GM12878 (cell line): ENCODE data around the gene LEPR. TPM values are rescaled to one million over a fixed set of nuclear protein-coding genes. Genes with fewer than 3 reads are reported as not detected.

Experiments used
- ATAC-seq: fragments of 200-7000 bp; cut with Tn5 transposase; 3 replicates; pipeline ENCODE4 v1.9.1; 2020; ENCODE audit warnings: mild to moderate bottlenecking, moderate library complexity
- BruUV-seq: library from RNA; stranded (reverse); fragments of 400-500 nt; replicated peaks from 2 replicates; lab custom pipeline; 2021; lab: Mats Ljungman, UMichigan
- CTCF ChIA-PET: fragments of 300-600 bp; sonication (Branson Sonifier 250); formaldehyde crosslinking; extraction: SDS; loops from one replicate; lab custom pipeline; 2021; ENCODE audit warnings: inconsistent platforms; lab: Yijun Ruan, JAX
- POLR2A ChIA-PET: fragments of 350-600 bp; formaldehyde crosslinking; extraction: SDS; loops from one replicate; lab custom pipeline; 2021; ENCODE audit warnings: inconsistent platforms; lab: Charles Lee
- RAD21 ChIA-PET: fragments of 300-600 bp; sonication (Branson Sonifier 250); formaldehyde crosslinking; loops from one replicate; lab custom pipeline; 2023; ENCODE audit warnings: antibody characterized with exemption; ENCODE audit not compliant: unreplicated experiment; lab: Charles Lee
- SMC1A ChIA-PET: fragments of 300-600 bp; sonication (Branson Sonifier 250); formaldehyde crosslinking; loops from one replicate; lab custom pipeline; 2023; ENCODE audit not compliant: unreplicated experiment, uncharacterized antibody; lab: Charles Lee
- DNase-seq: peaks from one replicate; pipeline ENCODE4 v3.0.0-alpha.2; 2011; ENCODE audit warnings: low read depth, low spot score
- FAIRE-seq: peaks from 3 replicates; lab custom pipeline; 2011; peaks lifted over from hg19 to GRCh38; lab: Jason Lieb, UNC
- H2AFZ ChIP-seq: 2 replicates; pipeline ENCODE4 v1.6.0; 2011; ENCODE audit warnings: low read depth, low read length, control low read depth; ENCODE audit not compliant: control insufficient read depth
- H3K27ac ChIP-seq: 2 replicates; pipeline ENCODE4 v1.5.1; 2011; ENCODE audit warnings: control low read depth; ENCODE audit not compliant: control insufficient read depth, insufficient read depth
- H3K27me3 ChIP-seq, 2 experiments: replicated peaks in 1 of 2; 2 replicates each; pipeline versions ENCODE4 v1.6.0 to v1.6.1; 2011; ENCODE audit warnings: low read length in 1 of 2; ENCODE audit not compliant: control insufficient read depth in 2 of 2, insufficient read depth in 2 of 2
- H3K36me3 ChIP-seq, 2 experiments: 2 replicates each; pipeline ENCODE4 v1.5.1; 2011; ENCODE audit warnings: low read length in 1 of 2; ENCODE audit not compliant: control insufficient read depth in 2 of 2, insufficient read depth in 2 of 2
- H3K4me1 ChIP-seq: 2 replicates; pipeline ENCODE4 v1.6.1; 2011; ENCODE audit warnings: mild to moderate bottlenecking, low read length, moderate library complexity, mixed read lengths; ENCODE audit not compliant: control insufficient read depth, insufficient read depth
- H3K4me2 ChIP-seq: 2 replicates; pipeline ENCODE4 v1.6.0; 2011; ENCODE audit warnings: control low read depth; ENCODE audit not compliant: control insufficient read depth, insufficient read depth
- H3K4me3 ChIP-seq: fragments of 200-600 bp; sonication (generic); 2 replicates; pipeline ENCODE4 v1.5.1; 2016
- H3K79me2 ChIP-seq: 2 replicates; pipeline ENCODE4 v1.6.0; 2011; ENCODE audit warnings: low read length; ENCODE audit not compliant: control insufficient read depth, insufficient read depth
- H3K9ac ChIP-seq: 2 replicates; pipeline ENCODE4 v1.8.0; 2011; ENCODE audit warnings: low read length, control low read depth, mixed read lengths; ENCODE audit not compliant: control insufficient read depth, insufficient read depth
- H3K9me3 ChIP-seq: replicated peaks from 3 replicates; pipeline ENCODE4 v1.5.1; 2011; ENCODE audit warnings: mild to moderate bottlenecking, low read length; ENCODE audit not compliant: control insufficient read depth, insufficient read depth
- H4K20me1 ChIP-seq: 2 replicates; pipeline ENCODE4 v1.6.0; 2011; ENCODE audit not compliant: control insufficient read depth, insufficient read depth
- IKZF1 ChIP-seq: fragments of 450-650 bp; conservative IDR thresholded peaks from 2 replicates; pipeline ENCODE4 v1.6.1; 2017; ENCODE audit warnings: antibody characterized with exemption, mild to moderate bottlenecking
- MEF2A ChIP-seq: IDR thresholded peaks from 2 replicates; pipeline ENCODE4 v1.6.1; 2011; ENCODE audit warnings: low read depth, mild to moderate bottlenecking, low read length, moderate library complexity; ENCODE audit not compliant: insufficient read depth
- MYC ChIP-seq: IDR thresholded peaks from 2 replicates; pipeline ENCODE4 v1.6.1; 2011; ENCODE audit warnings: mild to moderate bottlenecking, low read length, moderate library complexity, inconsistent platforms; ENCODE audit not compliant: insufficient read depth, insufficient replicate concordance, insufficient read length, severe bottlenecking
- NFYA ChIP-seq: IDR thresholded peaks from 2 replicates; pipeline ENCODE4 v1.6.1; 2011; ENCODE audit warnings: low read depth, mild to moderate bottlenecking, low read length, improper control_type of control experiment, borderline replicate concordance
- NR2C1 ChIP-seq: fragments of 450-650 bp; IDR thresholded peaks from 2 replicates; pipeline ENCODE4 v1.6.1; 2017; ENCODE audit warnings: antibody characterized with exemption, mild to moderate bottlenecking, moderate library complexity
- WGBS: methylation state at CpG from one replicate; pipeline ENCODE4 v1.1.6; 2016; ENCODE audit warnings: low lambda C conversion rate; ENCODE audit not compliant: insufficient replicate concordance, insufficient coverage; ENCODE audit errors: missing lambda C conversion rate; 5-methylcytosine and 5-hydroxymethylcytosine counted together
- in situ Hi-C: fragments of 300-500 bp; cut with MboI; formaldehyde crosslinking; loops from 9 replicates; pipeline ENCODE4 v1.14.3; 2018; ENCODE audit warnings: mixed read lengths
- intact Hi-C: fragments of 100-400 bp; cut with micrococcal nuclease; formaldehyde crosslinking; loops from one replicate; pipeline ENCODE4 v1.14.2; 2022; ENCODE audit not compliant: unreplicated experiment
- polyA plus RNA-seq, 11 experiments: library from polyadenylated mRNA; depleted of rRNA in 4 of 11; unstranded in 6 of 11; stranded (reverse) in 5 of 11; fragments of >200 nt; fragmentation: Nextera tagmentation in 4 of 11; fragmentation: Illumina TruSeq in 1 of 11; extraction: Ambion mirVana in 4 of 11; extraction: Trizol in 1 of 11; gene quantifications; 1 replicate in 1 of 11; 2 replicates in 10 of 11; pipeline versions ENCODE4 v1.2.1 to v1.2.3, GENCODE V29; 2011 to 2016; ENCODE audit warnings: inconsistent platforms in 2 of 11, missing spikeins in 2 of 11, low read depth in 1 of 11
- total RNA-seq, 4 experiments: library from RNA; depleted of rRNA in 3 of 4; stranded (reverse); fragments of >200 nt in 3 of 4; fragmentation: Illumina TruSeq in 1 of 4; extraction: Trizol in 1 of 4; gene quantifications; 2 replicates each; pipeline versions ENCODE4 v1.2.1 to v1.2.3, GENCODE V29; 2013 to 2021
- TF ChIP-seq, protein P1 (sequence below): fragments of 450-650 bp; formaldehyde crosslinking; IDR thresholded peaks from 2 replicates; pipeline ENCODE4 v1.4.0; 2022; ENCODE audit warnings: mild to moderate bottlenecking, moderate library complexity

Gene LEPR
- total and polyA plus RNA-seq, 10 of the 15 experiments (the other 5 are each of a cell fraction or from before 2014, with no cell fraction given): 0.49 to 3.7 (median 1.2) TPM

- H3K9me3 ChIP-seq: no peaks in the 10 kb centered on the region
- no peaks in the 10 kb centered on the region for H3K4me1 ChIP-seq
- ChIA-PET CTCF (no interaction called here), SMC1A (no interaction called here), POLR2A (no interaction called here), RAD21 (no interaction called here)
- H3K9ac ChIP-seq: no peak overlapping the region
- in situ Hi-C loops (no loop called here), intact Hi-C loops (no loop called here)
- BruUV-seq: no TSS peak
- H4K20me1 ChIP-seq: no peaks in the 10 kb centered on the region
- H3K4me2 ChIP-seq: no peak overlapping the region
- H3K4me3 ChIP-seq: no peak overlapping the region
- no peak overlapping the region for H3K27ac ChIP-seq
- no peaks in the 10 kb centered on the region for H3K79me2 ChIP-seq
- no peak for ATAC-seq
- FAIRE-seq: no peak
- no peaks in the 10 kb centered on the region for H3K27me3 ChIP-seq
- 47% methylated on average over 4 of the region's 4 CpGs for WGBS
- no peak for DNase-seq
- no peaks in the 10 kb centered on the region for H3K36me3 ChIP-seq
- no peak overlapping the region for H2AFZ ChIP-seq
- TF ChIP-seq MEF2A (no peak), NFYA (no peak), IKZF1 (no peak), MYC (no peak), NR2C1 (no peak)
- TF ChIP-seq, protein P1, sequence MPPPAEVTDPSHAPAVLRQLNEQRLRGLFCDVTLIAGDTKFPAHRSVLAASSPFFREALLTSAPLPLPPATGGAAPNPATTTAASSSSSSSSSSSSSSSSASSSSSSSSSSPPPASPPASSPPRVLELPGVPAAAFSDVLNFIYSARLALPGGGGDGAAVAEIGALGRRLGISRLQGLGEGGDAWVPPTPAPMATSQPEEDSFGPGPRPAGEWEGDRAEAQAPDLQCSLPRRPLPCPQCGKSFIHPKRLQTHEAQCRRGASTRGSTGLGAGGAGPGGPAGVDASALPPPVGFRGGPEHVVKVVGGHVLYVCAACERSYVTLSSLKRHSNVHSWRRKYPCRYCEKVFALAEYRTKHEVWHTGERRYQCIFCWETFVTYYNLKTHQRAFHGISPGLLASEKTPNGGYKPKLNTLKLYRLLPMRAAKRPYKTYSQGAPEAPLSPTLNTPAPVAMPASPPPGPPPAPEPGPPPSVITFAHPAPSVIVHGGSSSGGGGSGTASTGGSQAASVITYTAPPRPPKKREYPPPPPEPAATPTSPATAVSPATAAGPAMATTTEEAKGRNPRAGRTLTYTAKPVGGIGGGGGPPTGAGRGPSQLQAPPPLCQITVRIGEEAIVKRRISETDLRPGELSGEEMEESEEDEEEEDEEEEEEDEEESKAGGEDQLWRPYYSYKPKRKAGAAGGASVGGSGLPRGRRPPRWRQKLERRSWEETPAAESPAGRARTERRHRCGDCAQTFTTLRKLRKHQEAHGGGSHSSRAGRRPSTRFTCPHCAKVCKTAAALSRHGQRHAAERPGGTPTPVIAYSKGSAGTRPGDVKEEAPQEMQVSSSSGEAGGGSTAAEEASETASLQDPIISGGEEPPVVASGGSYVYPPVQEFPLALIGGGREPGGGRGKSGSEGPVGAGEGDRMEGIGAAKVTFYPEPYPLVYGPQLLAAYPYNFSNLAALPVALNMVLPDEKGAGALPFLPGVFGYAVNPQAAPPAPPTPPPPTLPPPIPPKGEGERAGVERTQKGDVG (CRISPR knock-in tag): no peak
- TF ChIP-seq, all 136 proteins: peak for 0
Observed at GRCh38 chr1:65377496-65378246, 42.8 kb upstream of the LEPR start.
